Caki2 (cell line): ENCODE data around the gene SIL1. TPM values are rescaled to one million over a fixed set of nuclear protein-coding genes. Genes with fewer than 3 reads are reported as not detected.
"Not testable (repeated sequence)": the region's sequence is repeated elsewhere in the genome, so short reads cannot be mapped to it uniquely, and the experiment has no call there.

Experiments used
- DNase-seq: peaks from one replicate; pipeline ENCODE4 v3.0.0-alpha.2; 2015; ENCODE audit warnings: low read depth
- in situ Hi-C: cut with HindIII; loops from 2 replicates; pipeline ENCODE4 v1.10.0; 2016; ENCODE audit warnings: low sequenced_read_pairs, low pct_unique_long_range_greater_than_20kb, mixed read lengths
- total RNA-seq: library from RNA; depleted of rRNA; stranded (reverse); fragments of >200 nt; shearing (Covaris generic); gene quantifications from 2 replicates; pipeline ENCODE4 v1.2.3, GENCODE V29; 2014; ENCODE audit warnings: low replicate concordance

Gene SIL1
- total RNA-seq, 1 experiment from 2014 or later = 57.6 TPM

- in situ Hi-C loops = no loop called here
- no peak for DNase-seq
Measured at GRCh38 chr5:138934971-138935370, 263.2 kb downstream of the SIL1 start.

GRCh38 chr5:138933522-138934290 is 264.5 kb downstream of the SIL1 start:
- no peak for DNase-seq
- in situ Hi-C loops = no loop called here

GRCh38 chr5:138932171-138932810 is 265.9 kb downstream of the SIL1 start:
- DNase-seq = no peak
- in situ Hi-C loops = no loop called here

GRCh38 chr5:138930371-138931097 is 267.6 kb downstream of the SIL1 start:
- DNase-seq = no peak
- in situ Hi-C loops = no loop called here

- in situ Hi-C loops = no loop called here
Measured at GRCh38 chr5:138929571-138929955, 268.6 kb downstream of the SIL1 start.

GRCh38 chr5:138927979-138928378 is 270.2 kb downstream of the SIL1 start:
- DNase-seq = peak; percentile 33
- in situ Hi-C loops = no loop called here

More at GRCh38 chr5:138929571-138929955, 268.6 kb downstream of the SIL1 start:
- no peak for DNase-seq

- no peak for DNase-seq
- in situ Hi-C loops = no loop called here
Measured at GRCh38 chr5:138927544-138927943, 270.6 kb downstream of the SIL1 start.

GRCh38 chr5:138926688-138927448 is 271.3 kb downstream of the SIL1 start:
- in situ Hi-C loops = no loop called here

GRCh38 chr5:138926257-138926656 is 271.9 kb downstream of the SIL1 start:
- in situ Hi-C loops = no loop called here
- no peak for DNase-seq

More at GRCh38 chr5:138926688-138927448, 271.3 kb downstream of the SIL1 start:
- DNase-seq = no peak

GRCh38 chr5:138925090-138925635 is 273.0 kb downstream of the SIL1 start:
- DNase-seq = no peak
- in situ Hi-C loops = no loop called here

- in situ Hi-C loops = no loop called here
- DNase-seq = no peak
Measured at GRCh38 chr5:138922494-138922893, 275.7 kb downstream of the SIL1 start.

- in situ Hi-C loops, DNase-seq: not testable (repeated sequence)
Measured at GRCh38 chr5:138921362-138921761, 276.8 kb downstream of the SIL1 start.

- in situ Hi-C loops = no loop called here
- no peak for DNase-seq
Measured at GRCh38 chr5:138920181-138920580, 278.0 kb downstream of the SIL1 start.

GRCh38 chr5:138918686-138919085 is 279.5 kb downstream of the SIL1 start:
- in situ Hi-C loops = no loop called here
- no peak for DNase-seq

- in situ Hi-C loops = no loop called here
- DNase-seq = no peak
Measured at GRCh38 chr5:138914338-138914737, 283.8 kb downstream of the SIL1 start.

GRCh38 chr5:138913773-138914172 is 284.4 kb downstream of the SIL1 start:
- no peak for DNase-seq
- in situ Hi-C loops = no loop called here

- no peak for DNase-seq
- in situ Hi-C loops = no loop called here
Measured at GRCh38 chr5:138912093-138912492, 286.1 kb downstream of the SIL1 start.

GRCh38 chr5:138911441-138911840 is 286.7 kb downstream of the SIL1 start:
- in situ Hi-C loops = no loop called here

More at GRCh38 chr5:138911441-138911840, 286.7 kb downstream of the SIL1 start:
- DNase-seq = no peak
